ENCODE results near the gene P3R3URF. TPM values are rescaled to one million over a fixed set of nuclear protein-coding genes. Genes with fewer than 3 reads are reported as not detected.

P3R3URF gene
- total and polyA plus RNA-seq, 2 donors from 2014 or later: not detected

GRCh38 chr1:46184920-46185658 is 8.8 kb upstream of the P3R3URF start:
- no peak overlapping the region for H3K4me3 ChIP-seq (ENCODE audit: low read length in 3 of 3)
- H3K9me3 ChIP-seq (ENCODE audit: control insufficient read depth in 2 of 3, insufficient read depth in 1 of 3, low read length in 3 of 3): no peaks in the 10 kb centered on the region
- no peak for FAIRE-seq
- H3K27ac ChIP-seq (ENCODE audit: low read depth in 2 of 2, low read length in 2 of 2): peak overlapping the region; percentile 92 to 94
- H3K27me3 ChIP-seq (ENCODE audit: control insufficient read depth, insufficient read depth, low read length): no peaks in the 10 kb centered on the region
- no peak for TF ChIP-seq CTCF (IDR thresholded peaks at IDR 0.05; ENCODE audit: borderline replicate concordance, extremely low read depth, insufficient read depth)
- peaks cover 0 to 17% (median 0%) of the 10 kb centered on the region in 3 donors for H3K36me3 ChIP-seq (ENCODE audit: control insufficient read depth in 2 of 3, insufficient read depth in 3 of 3, low read length in 3 of 3)
- DNase-seq: peak in 1 of 5 donors; percentile 26
- H3K4me1 ChIP-seq (ENCODE audit: control insufficient read depth in 2 of 3, insufficient read depth in 2 of 3, low read depth in 1 of 3, low read length in 3 of 3): peaks cover 2 to 65% (median 42%) of the 10 kb centered on the region in 3 donors
- intact Hi-C loops (cut with DNase I): loop anchor here (5.0 kb wide), 1 partner anchor 143 kb away; no protein-coding TSS in a partner anchor
- H3K9ac ChIP-seq (ENCODE audit: low read length in 3 of 3): peak overlapping the region in 1 of 3 donors; percentile 41

- no peaks in the 10 kb centered on the region for H3K27me3 ChIP-seq (ENCODE audit: control insufficient read depth, insufficient read depth, low read length)
- DNase-seq (peak in 1 of 5 donors; percentile 28), FAIRE-seq (no peak)
- H3K27ac ChIP-seq (ENCODE audit: low read depth in 2 of 2, low read length in 2 of 2): peak overlapping the region; percentile 92 to 94
- intact Hi-C loops (cut with DNase I): loop anchor here (5.0 kb wide), 1 partner anchor 142 kb away; no protein-coding TSS in a partner anchor
- H3K4me1 ChIP-seq (ENCODE audit: control insufficient read depth in 2 of 3, insufficient read depth in 2 of 3, low read depth in 1 of 3, low read length in 3 of 3): peaks cover 2 to 64% (median 46%) of the 10 kb centered on the region in 3 donors
- no peak for TF ChIP-seq CTCF (IDR thresholded peaks at IDR 0.05; ENCODE audit: borderline replicate concordance, extremely low read depth, insufficient read depth)
- no peaks in the 10 kb centered on the region for H3K9me3 ChIP-seq (ENCODE audit: control insufficient read depth in 2 of 3, insufficient read depth in 1 of 3, low read length in 3 of 3)
- H3K36me3 ChIP-seq (ENCODE audit: control insufficient read depth in 2 of 3, insufficient read depth in 3 of 3, low read length in 3 of 3): peaks cover 0 to 11% (median 0%) of the 10 kb centered on the region in 3 donors
- H3K9ac ChIP-seq (ENCODE audit: low read length in 3 of 3): peak overlapping the region in 2 of 3 donors; percentile 35 to 67
- H3K4me3 ChIP-seq (ENCODE audit: low read length in 3 of 3): peak overlapping the region in 1 of 3 donors; percentile 3
Measured at GRCh38 chr1:46183926-46184557, 7.8 kb upstream of the P3R3URF start.

GRCh38 chr1:46183079-46183847 is 7.0 kb upstream of the P3R3URF start:
- peak overlapping the region in 1 of 3 donors; percentile 67 for H3K9ac ChIP-seq (ENCODE audit: low read length in 3 of 3)
- H3K36me3 ChIP-seq (ENCODE audit: control insufficient read depth in 2 of 3, insufficient read depth in 3 of 3, low read length in 3 of 3): peaks cover 0 to 3% (median 0%) of the 10 kb centered on the region in 3 donors
- H3K4me1 ChIP-seq (ENCODE audit: control insufficient read depth in 2 of 3, insufficient read depth in 2 of 3, low read depth in 1 of 3, low read length in 3 of 3): peaks cover 2 to 57% (median 46%) of the 10 kb centered on the region in 3 donors
- H3K27ac ChIP-seq (ENCODE audit: low read depth in 2 of 2, low read length in 2 of 2): peak overlapping the region; percentile 92 to 94
- no peaks in the 10 kb centered on the region for H3K9me3 ChIP-seq (ENCODE audit: control insufficient read depth in 2 of 3, insufficient read depth in 1 of 3, low read length in 3 of 3)
- H3K27me3 ChIP-seq (ENCODE audit: control insufficient read depth, insufficient read depth, low read length): no peaks in the 10 kb centered on the region
- DNase-seq: peak; percentile 44 to 90 (median 67)
- peak overlapping the region in 1 of 3 donors; percentile 28 for H3K4me3 ChIP-seq (ENCODE audit: low read length in 3 of 3)
- TF ChIP-seq CTCF (IDR thresholded peaks at IDR 0.05; ENCODE audit: borderline replicate concordance, extremely low read depth, insufficient read depth): no peak
- intact Hi-C loops (cut with DNase I): loop anchor here (5.0 kb wide), 1 partner anchor 141 kb away; no protein-coding TSS in a partner anchor
- FAIRE-seq: no peak
